ENCODE measurements around the gene ZBP1. TPM values are rescaled to one million over a fixed set of nuclear protein-coding genes. Genes with fewer than 3 reads are reported as not detected.
A peak's percentile ranks its signal among the peaks of the same experiment; 100 is the strongest.
"Not testable (repeated sequence)": the region's sequence is repeated elsewhere in the genome, so short reads cannot be mapped to it uniquely, and the experiment has no call there.

Gene ZBP1
- polyA plus RNA-seq, 3 donors = 0.08 to 0.11 TPM; not detected in 1

GRCh38 chr20:57647006-57647932 lies 27.0 kb upstream of the ZBP1 start:
- DNase-seq = no peak

GRCh38 chr20:57638895-57639236 lies 18.6 kb upstream of the ZBP1 start:
- no peak for DNase-seq

GRCh38 chr20:57638173-57638894 lies 18.1 kb upstream of the ZBP1 start:
- DNase-seq = no peak

GRCh38 chr20:57633945-57634491 lies 13.8 kb upstream of the ZBP1 start:
- DNase-seq = no peak

- DNase-seq = no peak
Observed at GRCh38 chr20:57632286-57632685, 12.1 kb upstream of the ZBP1 start.

- DNase-seq = no peak
Observed at GRCh38 chr20:57630061-57630460, 9.8 kb upstream of the ZBP1 start.

- not testable (repeated sequence) for DNase-seq
Observed at GRCh38 chr20:57629491-57629901, 9.3 kb upstream of the ZBP1 start.

- not testable (repeated sequence) for DNase-seq
Observed at GRCh38 chr20:57628962-57629308, 8.7 kb upstream of the ZBP1 start.

- peak; percentile 42 for DNase-seq
Observed at GRCh38 chr20:57628047-57628961, 8.1 kb upstream of the ZBP1 start.

- no peak for DNase-seq
Observed at GRCh38 chr20:57627339-57627738, 7.1 kb upstream of the ZBP1 start.

GRCh38 chr20:57625978-57626377 lies 5.8 kb upstream of the ZBP1 start:
- DNase-seq = no peak

GRCh38 chr20:57625181-57625958 lies 5.1 kb upstream of the ZBP1 start:
- no peak for DNase-seq

- no peak for DNase-seq
Observed at GRCh38 chr20:57624124-57624523, 3.9 kb upstream of the ZBP1 start.

- DNase-seq = no peak
Observed at GRCh38 chr20:57622579-57623381, 2.6 kb upstream of the ZBP1 start.

GRCh38 chr20:57622201-57622570 lies 2.0 kb upstream of the ZBP1 start:
- DNase-seq = no peak

- DNase-seq = no peak
Observed at GRCh38 chr20:57621421-57622200, 1.4 kb upstream of the ZBP1 start.

- DNase-seq = no peak
Observed at GRCh38 chr20:57620999-57621398, 773 bp upstream of the ZBP1 start.

GRCh38 chr20:57619051-57619831 lies 985 bp downstream of the ZBP1 start:
- no peak for DNase-seq

GRCh38 chr20:57618764-57619050 lies 1.5 kb downstream of the ZBP1 start:
- no peak for DNase-seq

Data from renal pelvis (tissue), 4 donors.